ENCODE results near the gene FARS2.
"Not testable (repeated sequence)": the region's sequence is repeated elsewhere in the genome, so short reads cannot be mapped to it uniquely, and the experiment has no call there.

Gene FARS2

GRCh38 chr6:5785249-5785648 is 523.9 kb downstream of the FARS2 start:
- Histone ChIP-seq H3K4me3 (ENCODE audit: low read length) (no peak overlapping the region), H2BK5ac (ENCODE audit: low read length) (no peak overlapping the region), H3K4ac (ENCODE audit: low read depth, low read length) (no peak overlapping the region), H3K79me1 (ENCODE audit: low read length) (no peaks in the 10 kb centered on the region), H2BK15ac (replicated peaks; ENCODE audit: low read depth) (no peak overlapping the region), H2AK5ac (ENCODE audit: low read length) (no peak overlapping the region), H3K27me3 (ENCODE audit: insufficient read depth, low read length, poor library complexity) (no peaks in the 10 kb centered on the region), H3K79me2 (ENCODE audit: control insufficient read depth, insufficient read depth, low read length) (no peaks in the 10 kb centered on the region), H4K8ac (ENCODE audit: low read depth, low read length) (no peak overlapping the region), H3K4me1 (ENCODE audit: control insufficient read depth, low read depth, low read length) (no peaks in the 10 kb centered on the region), H3K36me3 (ENCODE audit: control insufficient read depth, insufficient read depth, low read length) (no peaks in the 10 kb centered on the region), H3K56ac (ENCODE audit: low read length) (no peak overlapping the region), H3K18ac (ENCODE audit: low read length) (no peak overlapping the region), H4K5ac (ENCODE audit: low read length) (no peak overlapping the region), H3K4me2 (ENCODE audit: low read length) (no peak overlapping the region), H2BK120ac (ENCODE audit: low read depth, low read length) (no peak overlapping the region), H3K27ac (ENCODE audit: low read depth, low read length) (no peak overlapping the region), H3K23ac (ENCODE audit: low read length) (no peak overlapping the region), H3K9ac (ENCODE audit: low read length) (no peak overlapping the region)
- WGBS (ENCODE audit: extremely low coverage, insufficient coverage, low lambda C conversion rate) = no CpG with 5 or more reads among the region's 8 CpGs
- no peak for DNase-seq

- DNase-seq = no peak
- Histone ChIP-seq H3K4me2 (ENCODE audit: low read length) (no peak overlapping the region), H3K23ac (ENCODE audit: low read length) (no peak overlapping the region), H3K18ac (ENCODE audit: low read length) (no peak overlapping the region), H3K4me3 (ENCODE audit: low read length) (no peak overlapping the region), H3K79me1 (ENCODE audit: low read length) (no peaks in the 10 kb centered on the region), H2BK5ac (ENCODE audit: low read length) (no peak overlapping the region), H3K9ac (ENCODE audit: low read length) (no peak overlapping the region), H3K56ac (ENCODE audit: low read length) (no peak overlapping the region), H2BK15ac (replicated peaks; ENCODE audit: low read depth) (no peak overlapping the region), H3K27ac (ENCODE audit: low read depth, low read length) (no peak overlapping the region), H3K27me3 (ENCODE audit: insufficient read depth, low read length, poor library complexity) (no peaks in the 10 kb centered on the region), H3K4ac (ENCODE audit: low read depth, low read length) (no peak overlapping the region), H3K79me2 (ENCODE audit: control insufficient read depth, insufficient read depth, low read length) (no peaks in the 10 kb centered on the region), H4K8ac (ENCODE audit: low read depth, low read length) (no peak overlapping the region), H3K36me3 (ENCODE audit: control insufficient read depth, insufficient read depth, low read length) (no peaks in the 10 kb centered on the region), H4K5ac (ENCODE audit: low read length) (no peak overlapping the region), H2AK5ac (ENCODE audit: low read length) (no peak overlapping the region), H2BK120ac (ENCODE audit: low read depth, low read length) (no peak overlapping the region), H3K4me1 (ENCODE audit: control insufficient read depth, low read depth, low read length) (no peaks in the 10 kb centered on the region)
- no CpG with 5 or more reads among the region's 10 CpGs for WGBS (ENCODE audit: extremely low coverage, insufficient coverage, low lambda C conversion rate)
Observed at GRCh38 chr6:5786321-5786968, 525.1 kb downstream of the FARS2 start.

DNA sequence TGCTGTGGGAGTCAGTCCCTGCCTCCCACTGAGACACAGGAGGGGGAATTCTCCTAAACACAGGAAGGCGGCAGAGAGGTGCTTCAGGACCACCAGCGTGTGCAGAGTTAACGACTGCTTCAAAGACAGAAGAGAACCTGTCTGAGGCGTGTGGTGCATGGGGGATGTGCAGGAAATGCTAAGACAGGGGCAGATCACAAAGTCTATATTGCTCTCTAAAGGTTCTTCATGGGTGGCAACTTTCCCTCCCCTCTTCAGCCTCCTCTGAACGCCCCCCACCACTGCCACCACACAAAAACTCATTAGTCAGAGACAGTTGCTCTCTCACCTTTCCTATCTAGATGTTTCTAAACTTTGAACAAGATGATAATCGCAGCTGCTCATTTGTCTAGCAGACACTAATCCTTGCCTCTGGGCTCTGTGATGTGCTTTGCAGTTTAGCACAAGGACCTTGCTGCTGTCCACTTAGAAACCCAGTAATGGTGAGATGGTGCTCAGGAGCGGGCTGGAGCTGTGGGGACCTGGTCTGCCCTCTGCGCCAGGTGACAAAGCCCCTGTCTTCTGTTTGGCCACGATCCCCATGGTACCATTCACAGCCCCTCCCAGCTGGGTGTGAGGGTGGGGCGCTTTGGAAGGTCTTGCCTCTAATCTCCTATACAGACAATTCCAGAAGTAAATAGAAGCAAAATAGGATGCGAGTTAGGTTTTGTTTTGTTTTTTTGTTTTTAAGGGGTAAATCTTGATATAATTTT is 525.8 kb downstream of the FARS2 start:
- Histone ChIP-seq H4K5ac (ENCODE audit: low read length) (no peak overlapping the region), H3K27me3 (ENCODE audit: insufficient read depth, low read length, poor library complexity) (no peaks in the 10 kb centered on the region), H2BK15ac (replicated peaks; ENCODE audit: low read depth) (no peak overlapping the region), H2BK5ac (ENCODE audit: low read length) (no peak overlapping the region), H3K4me1 (ENCODE audit: control insufficient read depth, low read depth, low read length) (no peaks in the 10 kb centered on the region), H3K36me3 (ENCODE audit: control insufficient read depth, insufficient read depth, low read length) (no peaks in the 10 kb centered on the region), H3K56ac (ENCODE audit: low read length) (no peak overlapping the region), H4K8ac (ENCODE audit: low read depth, low read length) (no peak overlapping the region), H3K4me3 (ENCODE audit: low read length) (no peak overlapping the region), H3K9ac (ENCODE audit: low read length) (no peak overlapping the region), H3K4ac (ENCODE audit: low read depth, low read length) (no peak overlapping the region), H2AK5ac (ENCODE audit: low read length) (no peak overlapping the region), H3K79me2 (ENCODE audit: control insufficient read depth, insufficient read depth, low read length) (no peaks in the 10 kb centered on the region), H3K27ac (ENCODE audit: low read depth, low read length) (no peak overlapping the region), H2BK120ac (ENCODE audit: low read depth, low read length) (no peak overlapping the region), H3K23ac (ENCODE audit: low read length) (no peak overlapping the region), H3K79me1 (ENCODE audit: low read length) (no peaks in the 10 kb centered on the region), H3K4me2 (ENCODE audit: low read length) (no peak overlapping the region), H3K18ac (ENCODE audit: low read length) (no peak overlapping the region)
- 100% methylated on average over 1 of the region's 11 CpGs for WGBS (ENCODE audit: extremely low coverage, insufficient coverage, low lambda C conversion rate)
- no peak for DNase-seq

GRCh38 chr6:5789426-5789825 is 528.1 kb downstream of the FARS2 start:
- H4K8ac ChIP-seq (ENCODE audit: low read depth, low read length); H3K27ac ChIP-seq (ENCODE audit: low read depth, low read length); H3K4ac ChIP-seq (ENCODE audit: low read depth, low read length); H4K5ac ChIP-seq (ENCODE audit: low read length); H3K4me2 ChIP-seq (ENCODE audit: low read length); H3K79me1 ChIP-seq (ENCODE audit: low read length); H3K23ac ChIP-seq (ENCODE audit: low read length); H2BK120ac ChIP-seq (ENCODE audit: low read depth, low read length); H3K27me3 ChIP-seq (ENCODE audit: insufficient read depth, low read length, poor library complexity); H3K36me3 ChIP-seq (ENCODE audit: control insufficient read depth, insufficient read depth, low read length); H2AK5ac ChIP-seq (ENCODE audit: low read length); H3K79me2 ChIP-seq (ENCODE audit: control insufficient read depth, insufficient read depth, low read length); H3K9ac ChIP-seq (ENCODE audit: low read length); H3K4me1 ChIP-seq (ENCODE audit: control insufficient read depth, low read depth, low read length); H3K4me3 ChIP-seq (ENCODE audit: low read length); H3K56ac ChIP-seq (ENCODE audit: low read length); H3K18ac ChIP-seq (ENCODE audit: low read length); H2BK5ac ChIP-seq (ENCODE audit: low read length); H2BK15ac ChIP-seq (replicated peaks; ENCODE audit: low read depth); DNase-seq: not testable (repeated sequence)
- no CpG with 5 or more reads among the region's 5 CpGs for WGBS (ENCODE audit: extremely low coverage, insufficient coverage, low lambda C conversion rate)

GRCh38 chr6:5796555-5796954 is 535.2 kb downstream of the FARS2 start:
- not testable (repeated sequence) for H3K4ac ChIP-seq (ENCODE audit: low read depth, low read length); H3K79me1 ChIP-seq (ENCODE audit: low read length); H4K8ac ChIP-seq (ENCODE audit: low read depth, low read length); H3K23ac ChIP-seq (ENCODE audit: low read length); H3K27ac ChIP-seq (ENCODE audit: low read depth, low read length); H2BK5ac ChIP-seq (ENCODE audit: low read length); H3K4me2 ChIP-seq (ENCODE audit: low read length); H2AK5ac ChIP-seq (ENCODE audit: low read length); H3K9ac ChIP-seq (ENCODE audit: low read length); H3K18ac ChIP-seq (ENCODE audit: low read length); H4K5ac ChIP-seq (ENCODE audit: low read length); H3K56ac ChIP-seq (ENCODE audit: low read length); H2BK120ac ChIP-seq (ENCODE audit: low read depth, low read length); H3K27me3 ChIP-seq (ENCODE audit: insufficient read depth, low read length, poor library complexity); H3K79me2 ChIP-seq (ENCODE audit: control insufficient read depth, insufficient read depth, low read length); H3K36me3 ChIP-seq (ENCODE audit: control insufficient read depth, insufficient read depth, low read length); H3K4me3 ChIP-seq (ENCODE audit: low read length); H2BK15ac ChIP-seq (replicated peaks; ENCODE audit: low read depth); H3K4me1 ChIP-seq (ENCODE audit: control insufficient read depth, low read depth, low read length); DNase-seq

GRCh38 chr6:5806406-5806805 is 545.1 kb downstream of the FARS2 start:
- not testable (repeated sequence) for H3K27me3 ChIP-seq (ENCODE audit: insufficient read depth, low read length, poor library complexity); H3K4me2 ChIP-seq (ENCODE audit: low read length); H3K4ac ChIP-seq (ENCODE audit: low read depth, low read length); H3K18ac ChIP-seq (ENCODE audit: low read length); H3K4me3 ChIP-seq (ENCODE audit: low read length); H2BK5ac ChIP-seq (ENCODE audit: low read length); H3K79me2 ChIP-seq (ENCODE audit: control insufficient read depth, insufficient read depth, low read length); H3K79me1 ChIP-seq (ENCODE audit: low read length); H3K27ac ChIP-seq (ENCODE audit: low read depth, low read length); H4K5ac ChIP-seq (ENCODE audit: low read length); H3K36me3 ChIP-seq (ENCODE audit: control insufficient read depth, insufficient read depth, low read length); H3K4me1 ChIP-seq (ENCODE audit: control insufficient read depth, low read depth, low read length); H3K56ac ChIP-seq (ENCODE audit: low read length); DNase-seq; H2AK5ac ChIP-seq (ENCODE audit: low read length); H2BK15ac ChIP-seq (replicated peaks; ENCODE audit: low read depth); H3K23ac ChIP-seq (ENCODE audit: low read length); H3K9ac ChIP-seq (ENCODE audit: low read length); H4K8ac ChIP-seq (ENCODE audit: low read depth, low read length); H2BK120ac ChIP-seq (ENCODE audit: low read depth, low read length)
- no CpG with 5 or more reads among the region's 1 CpG for WGBS (ENCODE audit: extremely low coverage, insufficient coverage, low lambda C conversion rate)

Measured in mesendoderm (in vitro differentiated cells).